C4-2B (cell line): ENCODE measurements around the gene NFIB.

Experiments used
- H3K27ac ChIP-seq: fragments of 450-650 bp; 2 replicates; pipeline ENCODE4 v1.5.1; 2017
- CTCF ChIP-seq: fragments of 450-650 bp; conservative IDR thresholded peaks from 2 replicates; pipeline ENCODE4 v1.5.1; 2017; ENCODE audit warnings: mild to moderate bottlenecking
- ZFX ChIP-seq: fragments of 450-650 bp; IDR thresholded peaks from 2 replicates; pipeline ENCODE4 v1.6.1; 2017

The NFIB gene

DNA sequence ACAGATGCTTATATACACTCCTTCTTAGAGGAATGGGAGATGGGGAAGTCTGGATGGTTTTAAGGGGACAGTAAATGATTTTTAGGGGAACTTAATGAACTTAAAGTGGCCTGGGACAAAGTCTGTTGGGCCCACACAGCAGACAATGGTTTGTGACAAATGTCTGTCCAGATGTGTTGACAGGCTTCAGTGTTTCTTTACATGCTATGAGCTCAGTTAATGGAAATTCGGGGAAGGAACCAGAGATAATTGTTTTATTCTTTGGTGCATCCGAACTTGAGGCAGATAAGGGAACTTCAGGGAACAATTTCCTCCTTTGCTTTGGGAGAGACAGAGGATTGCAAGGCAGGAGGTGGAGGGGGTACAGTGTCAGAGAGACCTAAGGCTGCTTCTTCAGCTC is 52.3 kb downstream of the NFIB start:
- no peak for TF ChIP-seq CTCF
- TF ChIP-seq ZFX = no peak
- H3K27ac ChIP-seq = no peak overlapping the region

DNA sequence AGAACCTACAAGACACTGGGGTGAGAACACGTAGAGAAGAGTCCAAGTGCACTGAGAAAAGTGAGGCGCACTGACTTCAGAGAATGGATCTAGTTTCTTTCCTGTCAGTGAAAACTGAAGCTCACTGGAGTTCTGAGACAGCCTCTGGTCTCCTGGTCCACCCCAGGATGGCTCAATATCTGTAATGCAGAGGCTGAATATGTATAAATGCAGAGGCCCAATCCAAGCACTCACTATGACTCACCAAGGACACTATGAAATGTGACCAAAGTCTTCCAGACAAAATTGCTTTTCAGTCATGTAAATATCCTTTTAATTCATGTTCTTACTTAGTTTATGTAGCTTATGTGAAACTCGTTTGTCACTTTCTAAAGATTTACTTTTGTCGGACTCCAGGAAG is 53.8 kb downstream of the NFIB start:
- TF ChIP-seq CTCF (no peak), ZFX (no peak)
- H3K27ac ChIP-seq = no peak overlapping the region

DNA sequence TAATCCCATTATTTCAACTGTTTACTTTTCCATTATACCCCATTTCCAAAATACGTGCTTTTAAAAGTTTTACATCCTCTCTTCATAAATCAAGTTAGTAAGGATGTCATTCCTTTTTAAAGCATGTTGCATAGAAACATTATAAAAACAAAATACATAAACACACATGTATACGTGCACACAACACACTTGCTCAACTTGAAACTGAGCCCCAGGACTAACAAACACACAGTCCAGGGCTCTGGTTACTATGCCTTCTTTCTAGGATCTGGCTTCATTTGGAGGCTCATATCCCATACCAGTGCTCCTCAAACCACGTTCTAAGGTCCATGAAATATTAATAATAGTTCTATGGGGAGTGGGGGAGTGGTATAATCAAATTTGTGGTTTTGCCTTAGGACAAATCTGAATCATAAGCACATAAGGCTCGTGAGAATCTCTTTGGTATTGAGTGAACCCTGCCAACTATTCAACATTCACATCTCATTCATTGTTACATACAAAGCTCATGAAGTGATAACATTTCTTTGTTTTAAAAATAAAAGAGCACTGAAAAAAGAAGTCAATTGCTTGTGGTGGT is 55.2 kb downstream of the NFIB start:
- H3K27ac ChIP-seq = no peak overlapping the region
- TF ChIP-seq ZFX (no peak), CTCF (no peak)

GRCh38 chr9:14258156-14258555 is 55.8 kb downstream of the NFIB start:
- TF ChIP-seq ZFX (no peak), CTCF (no peak)
- no peak overlapping the region for H3K27ac ChIP-seq

DNA sequence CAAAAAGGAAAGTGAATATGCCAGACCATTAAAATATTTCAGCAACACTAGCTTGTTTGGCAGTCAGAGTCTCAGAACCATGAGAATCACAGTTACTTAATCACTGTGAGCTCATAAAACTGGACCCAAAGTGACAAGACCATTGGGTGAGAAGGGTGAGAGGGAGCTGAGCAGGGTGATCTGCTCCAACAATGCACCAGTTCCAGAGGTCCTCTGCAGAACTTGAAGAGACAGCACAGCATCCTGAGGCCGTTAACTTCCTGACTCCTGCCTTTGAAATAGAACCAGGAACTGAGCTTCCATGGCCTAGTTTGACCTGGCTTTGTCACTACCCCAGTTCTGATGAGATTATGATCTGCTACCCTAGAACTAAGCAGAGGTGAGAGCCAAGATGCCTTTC is 57.4 kb downstream of the NFIB start:
- TF ChIP-seq CTCF (no peak), ZFX (no peak)
- H3K27ac ChIP-seq = no peak overlapping the region

- no peak for TF ChIP-seq ZFX
- TF ChIP-seq CTCF = no peak
- peak overlapping the region; percentile 62 for H3K27ac ChIP-seq
Measured at GRCh38 chr9:14251154-14252071, 62.5 kb downstream of the NFIB start.

GRCh38 chr9:14250794-14251153 is 63.2 kb downstream of the NFIB start:
- no peak for TF ChIP-seq CTCF
- no peak for TF ChIP-seq ZFX
- no peak overlapping the region for H3K27ac ChIP-seq
